Pons (tissue), 1 donor: ENCODE results near the gene PAQR5.

Source experiments
- DNase-seq: peaks from one replicate; pipeline ENCODE4 v3.0.0-alpha.2; 2016; ENCODE audit warnings: low spot score

The PAQR5 gene

GRCh38 chr15:69392352-69392751 lies 93.6 kb downstream of the PAQR5 start:
- DNase-seq, result no peak

DNA sequence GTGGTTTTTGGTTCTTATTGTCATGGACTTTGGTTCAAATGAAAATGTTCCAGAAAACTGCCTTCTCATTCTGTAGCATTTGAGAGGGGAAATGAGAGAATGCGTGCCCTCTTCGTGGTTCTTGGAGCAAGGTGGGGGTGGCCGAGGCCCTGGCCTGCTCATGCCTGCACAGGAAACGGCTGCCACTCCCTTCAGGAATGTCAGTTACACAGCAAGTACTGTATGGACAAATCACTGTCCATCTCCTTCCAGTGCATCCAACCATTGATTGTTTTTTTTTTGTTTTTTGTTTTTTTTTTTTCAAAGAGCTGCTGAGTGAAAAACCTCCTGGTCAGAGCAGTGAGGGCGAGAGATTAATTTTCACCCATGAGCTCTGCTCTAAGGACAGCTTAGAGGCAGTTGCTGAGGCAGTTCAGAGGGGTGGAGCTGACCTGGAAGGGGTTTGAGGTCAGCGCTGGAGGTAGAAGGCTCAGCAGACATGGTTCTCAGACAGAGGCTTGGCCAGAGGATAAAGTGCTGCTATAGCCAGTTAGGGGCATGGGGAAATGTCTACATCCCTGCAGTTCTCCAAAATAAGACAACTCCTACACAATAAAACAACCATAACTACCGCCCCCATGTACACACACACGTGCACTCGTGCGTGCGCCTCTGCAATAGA lies 95.2 kb downstream of the PAQR5 start:
- no peak for DNase-seq

DNA sequence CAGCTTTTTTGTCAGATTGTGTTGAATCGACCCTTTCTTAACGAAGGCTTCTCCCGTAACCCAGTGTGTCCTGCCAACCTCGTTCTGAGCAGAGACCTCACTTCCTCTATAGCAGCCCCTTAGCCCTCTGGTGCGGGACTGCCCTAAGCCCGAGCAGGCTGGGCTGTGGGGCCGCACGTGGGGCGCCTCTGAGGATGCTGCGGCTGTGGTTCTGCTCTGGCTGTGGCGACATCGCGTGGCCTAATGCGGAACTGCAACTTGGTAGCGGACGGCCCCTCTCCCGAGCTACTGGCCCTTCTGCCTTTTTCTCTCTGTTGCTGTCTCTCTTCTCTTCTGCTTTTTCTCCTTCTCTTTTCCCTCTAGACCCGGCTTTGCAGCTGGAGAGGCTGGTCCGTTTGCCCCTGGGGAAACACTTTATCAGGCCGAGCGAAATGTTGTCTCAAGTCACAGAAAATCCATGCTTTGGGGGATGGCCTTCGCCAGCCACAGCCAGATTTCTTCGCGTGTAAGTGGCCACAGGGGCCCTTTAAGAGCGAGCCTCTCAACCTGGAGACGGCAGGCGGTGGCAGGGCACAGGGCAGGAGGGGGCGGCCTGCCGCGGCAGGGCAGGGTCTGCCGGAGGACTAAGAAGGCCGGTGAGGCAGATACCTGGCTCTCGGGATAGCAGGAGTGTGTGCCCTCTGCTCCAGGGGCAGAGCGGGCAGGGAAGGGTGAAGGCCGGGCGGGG lies 96.0 kb downstream of the PAQR5 start:
- peak; percentile 61 for DNase-seq

GRCh38 chr15:69395460-69395859 lies 96.7 kb downstream of the PAQR5 start:
- no peak for DNase-seq

GRCh38 chr15:69395991-69396390 lies 97.3 kb downstream of the PAQR5 start:
- DNase-seq, result no peak

- no peak for DNase-seq
These were observed 99.8 kb downstream of the PAQR5 start for GRCh38 chr15:69398491-69398891.

DNA sequence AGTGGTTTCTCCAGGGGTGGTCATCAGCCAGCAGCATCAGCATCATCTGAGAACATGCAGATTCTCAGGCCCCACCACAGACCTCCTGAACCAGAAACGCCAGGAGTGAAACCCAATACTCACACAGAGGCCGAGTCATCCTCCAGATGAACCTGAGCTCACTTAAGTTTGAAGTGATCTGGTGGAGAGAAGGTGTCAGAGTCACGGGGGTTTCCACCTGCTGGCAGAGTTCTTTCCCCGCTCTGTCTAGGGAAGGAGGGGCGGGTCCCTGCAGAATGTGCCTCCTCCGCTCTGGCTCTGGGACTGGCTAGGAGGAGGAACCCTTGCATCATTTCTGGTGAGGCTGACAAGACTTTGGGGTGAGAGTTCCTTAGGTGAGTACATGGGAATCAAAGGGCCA lies 102.1 kb downstream of the PAQR5 start:
- no peak for DNase-seq

DNA sequence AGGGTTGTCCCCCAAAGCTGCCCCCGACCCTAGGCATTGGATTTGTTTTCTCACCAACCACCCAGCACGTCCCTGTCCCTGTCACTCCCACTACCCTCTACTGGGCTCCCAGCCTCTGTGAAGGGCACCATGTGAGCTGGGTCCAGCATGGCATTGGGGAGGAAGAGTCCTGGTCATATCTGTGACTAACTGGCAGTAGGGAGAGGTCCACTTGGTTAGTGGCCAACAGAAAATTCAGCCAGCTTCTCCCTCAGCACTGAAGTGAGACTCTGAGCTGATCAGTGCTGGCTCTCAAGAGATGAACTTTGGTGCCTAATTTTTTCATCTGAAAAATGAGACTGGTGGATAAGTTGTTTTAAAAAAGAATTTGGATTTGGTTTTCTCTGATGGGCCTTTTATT lies 104.1 kb downstream of the PAQR5 start:
- DNase-seq, result no peak

GRCh38 chr15:69403594-69403993 lies 104.9 kb downstream of the PAQR5 start:
- no peak for DNase-seq

DNA sequence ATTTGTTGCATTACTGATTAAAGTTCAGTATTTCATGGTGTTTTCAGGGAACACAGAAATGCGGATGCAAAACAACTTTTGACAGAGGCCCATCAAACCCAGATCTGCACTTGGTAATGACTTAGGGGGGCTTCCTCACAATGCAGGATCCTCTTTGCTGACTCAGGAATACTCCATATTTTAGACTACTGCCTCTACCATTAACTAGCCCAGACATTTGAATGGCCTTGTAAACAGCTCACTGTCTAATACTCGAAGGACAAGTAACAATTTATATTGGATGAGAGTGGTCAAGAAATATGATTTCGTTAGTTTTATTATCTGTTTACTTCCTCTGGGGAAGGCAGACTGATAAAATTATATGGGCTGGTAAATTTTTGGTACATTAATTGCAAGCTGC lies 106.4 kb downstream of the PAQR5 start:
- no peak for DNase-seq

DNA sequence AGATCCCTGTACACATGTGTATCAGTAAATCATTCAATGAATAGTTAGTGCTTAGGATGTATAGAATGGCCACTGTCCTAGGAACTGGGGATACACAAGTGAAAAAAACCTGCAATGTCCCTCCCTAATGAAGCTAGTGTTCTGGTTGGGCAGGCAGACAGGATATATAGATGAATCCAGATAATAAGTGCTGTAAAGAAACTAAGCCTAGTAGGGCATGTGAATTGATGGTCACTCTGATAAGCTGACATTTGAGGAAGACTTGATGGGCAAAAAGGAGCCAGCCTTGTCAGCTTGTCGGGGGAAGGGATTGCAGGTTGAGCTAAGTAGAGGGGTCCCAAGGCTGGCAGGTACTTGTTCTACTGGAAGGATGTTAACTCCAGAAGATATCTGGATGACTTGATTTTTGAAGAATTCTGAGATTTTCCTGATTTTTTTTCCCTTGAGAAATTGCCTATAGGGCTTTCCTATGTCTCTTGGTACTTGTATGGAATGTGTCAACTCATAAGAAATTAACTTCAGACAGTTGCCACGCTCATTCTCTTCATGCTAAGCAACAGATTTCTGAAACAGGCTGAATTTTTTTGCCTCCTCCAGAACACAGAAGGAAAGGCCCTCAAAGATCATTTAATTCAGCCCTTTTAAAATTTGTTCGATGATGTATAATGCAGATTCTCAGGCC lies 109.1 kb downstream of the PAQR5 start:
- DNase-seq, result no peak

DNA sequence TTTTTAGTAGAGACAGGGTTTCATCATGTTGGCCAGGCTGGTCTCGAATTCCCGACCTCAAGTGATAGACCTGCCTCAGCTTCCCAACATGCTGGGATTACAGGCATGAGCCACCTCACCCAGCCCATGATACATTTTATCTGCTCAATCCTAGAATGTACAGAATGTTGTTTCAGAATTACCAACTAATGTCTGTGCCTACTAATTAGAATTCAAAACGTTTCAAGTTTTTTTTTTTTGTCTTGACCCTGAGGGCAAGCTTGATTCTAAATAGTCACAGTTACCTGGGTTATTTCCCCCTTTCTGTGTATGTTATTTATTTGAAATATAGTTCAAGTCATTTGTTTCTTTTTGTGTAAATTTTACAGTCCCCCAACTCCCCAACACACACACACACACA lies 110.1 kb downstream of the PAQR5 start:
- DNase-seq, result no peak

- DNase-seq, result peak; percentile 33
These were observed 111.6 kb downstream of the PAQR5 start for GRCh38 chr15:69410248-69410874.

GRCh38 chr15:69412274-69412673 lies 113.6 kb downstream of the PAQR5 start:
- DNase-seq, result no peak

DNA sequence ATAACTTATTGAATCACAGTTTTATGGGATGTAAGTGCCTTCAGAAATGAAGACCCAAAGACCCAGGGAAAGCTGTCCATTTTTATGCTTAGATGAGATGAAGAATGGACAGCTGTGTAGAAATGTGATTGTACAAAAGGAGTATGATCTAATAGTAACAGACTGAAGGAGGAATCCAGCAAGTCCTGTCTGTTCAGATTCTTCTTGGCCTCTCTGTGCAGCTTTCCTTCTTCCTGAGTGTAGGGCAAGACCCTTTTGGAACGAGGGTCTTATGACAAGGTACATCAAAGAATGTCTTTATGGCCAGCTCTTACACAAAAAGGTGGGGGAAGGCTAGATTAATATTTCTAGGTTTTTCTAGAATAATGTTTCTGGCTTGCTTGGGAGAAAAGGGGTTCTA lies 114.0 kb downstream of the PAQR5 start:
- no peak for DNase-seq

- DNase-seq, result peak; percentile 74
These were observed 115.3 kb downstream of the PAQR5 start, which contains the start of gene KIF23 for GRCh38 chr15:69413822-69414700. KIF23 (plus strand) TSS chr15:69414349; CDS start chr15:69414466, 117 bp downstream.

DNA sequence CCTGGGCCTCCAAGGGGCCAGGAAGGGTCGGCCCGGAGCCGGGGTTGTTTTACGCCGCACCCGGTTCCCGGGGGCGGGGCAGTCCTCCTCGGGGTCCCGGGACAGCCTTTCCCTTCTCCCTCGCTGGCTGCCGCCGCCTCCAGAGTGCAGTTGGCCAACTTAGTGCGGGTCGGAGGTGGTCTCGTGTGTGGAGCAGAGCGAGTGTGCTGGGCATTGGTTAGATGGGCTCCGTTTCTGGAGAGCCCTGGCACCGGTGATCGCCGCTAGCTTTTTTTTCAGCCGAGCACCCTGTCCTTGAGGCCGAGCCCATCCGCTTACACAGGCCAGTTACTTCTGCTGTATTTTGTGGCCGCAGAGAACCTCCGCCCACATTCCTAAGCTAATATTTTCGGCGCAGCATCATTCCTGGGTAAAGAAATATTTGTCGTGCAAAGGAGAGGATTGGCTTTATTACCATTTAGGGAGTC lies 116.0 kb downstream of the PAQR5 start:
- no peak for DNase-seq

- no peak for DNase-seq
These were observed 116.7 kb downstream of the PAQR5 start for GRCh38 chr15:69415381-69415780.

DNA sequence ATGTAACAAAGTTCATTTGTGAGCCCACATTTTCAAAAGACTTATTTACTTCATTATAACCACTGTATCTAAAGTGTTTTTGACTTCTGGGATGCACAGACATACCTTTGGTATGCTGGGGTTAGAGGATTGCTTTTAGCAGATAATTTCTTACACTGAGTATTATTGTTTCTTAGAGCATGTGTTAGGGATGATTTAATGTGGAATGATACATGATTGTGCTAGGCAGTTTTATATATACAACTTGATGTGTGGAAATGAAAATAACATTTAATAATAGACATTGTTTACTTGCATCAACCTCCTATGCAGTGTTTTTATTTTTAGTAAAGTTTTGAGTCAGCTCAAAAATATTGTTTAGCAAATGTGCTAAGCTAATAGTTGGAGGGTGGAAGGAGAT lies 118.9 kb downstream of the PAQR5 start:
- DNase-seq, result no peak

- DNase-seq, result no peak
These were observed 122.8 kb downstream of the PAQR5 start for GRCh38 chr15:69421498-69421897.

GRCh38 chr15:69422336-69422895 lies 123.7 kb downstream of the PAQR5 start:
- no peak for DNase-seq
